GM19455 (cell line): ENCODE measurements around the gene STX11.
"Not testable (repeated sequence)": the region's sequence is repeated elsewhere in the genome, so short reads cannot be mapped to it uniquely, and the experiment has no call there.

Experiments used
- ATAC-seq: cut with Tn5 transposase; IDR thresholded peaks from one replicate; pipeline ENCODE4 v1.9.1; 2021; ENCODE audit not compliant: unreplicated experiment

STX11 gene

DNA sequence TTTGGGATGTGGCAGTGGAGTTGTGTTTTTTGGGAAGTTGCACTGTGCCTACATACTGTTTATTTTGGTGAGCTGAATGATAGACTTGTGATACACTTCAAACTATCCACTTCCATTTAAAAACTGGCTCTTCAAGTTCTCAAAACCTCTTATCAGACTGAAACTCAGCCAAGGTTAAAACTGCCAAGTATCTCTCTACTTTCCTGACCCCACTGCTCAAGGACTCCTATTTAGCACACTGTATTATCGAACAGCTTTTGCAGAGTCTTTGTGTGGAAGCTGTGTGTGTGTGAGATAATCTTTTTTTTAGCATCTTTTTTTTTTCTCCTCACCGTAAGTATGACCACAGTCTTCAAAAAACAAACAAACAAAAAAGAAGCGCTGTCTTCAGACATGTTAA lies 21.1 kb downstream of the STX11 start:
- ATAC-seq, result no peak

DNA sequence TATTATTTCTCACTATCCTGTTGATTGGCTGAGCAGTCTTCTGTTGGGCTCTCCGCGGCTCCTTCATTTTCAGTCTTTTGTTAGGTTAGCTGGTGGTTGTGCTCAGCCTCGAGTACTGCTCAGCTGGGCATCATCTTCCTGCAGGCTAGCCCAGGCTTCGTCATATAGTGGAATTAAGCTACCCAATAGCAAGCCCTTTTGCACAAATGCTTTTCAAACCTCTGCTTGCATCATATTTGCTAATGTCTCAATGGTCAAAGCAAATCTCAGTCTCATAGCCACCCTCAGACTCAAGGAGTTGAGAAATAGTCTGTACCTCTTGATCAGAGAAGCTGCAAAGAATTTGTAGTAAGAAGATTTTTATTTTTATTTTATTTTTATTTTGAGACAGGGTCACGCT lies 23.7 kb downstream of the STX11 start:
- no peak for ATAC-seq

DNA sequence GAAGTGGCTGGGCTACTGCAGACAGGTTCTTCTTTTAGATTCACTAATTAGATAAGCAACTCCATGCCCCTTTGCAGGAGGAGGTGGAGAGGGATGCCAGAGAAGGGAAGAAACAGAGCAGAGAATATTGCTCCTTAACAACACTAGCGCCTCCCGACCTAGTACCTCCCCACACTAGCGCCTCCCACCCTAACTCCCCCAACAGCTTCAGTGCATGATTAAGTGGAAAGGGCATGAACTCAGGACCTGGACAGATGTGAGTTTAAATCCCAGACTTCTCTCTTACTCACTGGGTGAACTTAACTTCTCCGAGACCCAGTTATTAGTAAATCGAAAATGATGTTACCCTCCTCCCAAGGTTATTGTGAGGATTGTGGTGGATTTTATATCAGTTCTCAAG lies 25.7 kb downstream of the STX11 start:
- ATAC-seq, result no peak

DNA sequence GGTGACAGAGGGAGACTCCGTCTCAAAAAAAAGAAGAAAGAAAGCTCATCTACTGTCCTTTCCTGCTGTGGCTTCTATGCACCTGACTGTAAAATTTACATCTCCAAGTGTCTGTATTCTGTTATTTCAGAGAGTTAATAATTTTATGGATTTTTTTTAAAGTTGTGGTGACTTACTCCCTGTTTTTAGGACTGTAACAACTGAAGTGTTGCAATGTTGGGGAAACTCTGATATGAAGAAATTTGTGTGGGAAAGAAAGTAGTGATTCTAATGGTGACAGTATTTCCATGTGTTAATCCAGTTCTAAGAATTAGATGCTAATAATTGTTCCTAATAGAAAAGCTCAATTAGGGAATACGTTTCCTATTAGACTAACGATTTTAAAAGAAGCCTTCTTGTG lies 27.4 kb downstream of the STX11 start:
- no peak for ATAC-seq

DNA sequence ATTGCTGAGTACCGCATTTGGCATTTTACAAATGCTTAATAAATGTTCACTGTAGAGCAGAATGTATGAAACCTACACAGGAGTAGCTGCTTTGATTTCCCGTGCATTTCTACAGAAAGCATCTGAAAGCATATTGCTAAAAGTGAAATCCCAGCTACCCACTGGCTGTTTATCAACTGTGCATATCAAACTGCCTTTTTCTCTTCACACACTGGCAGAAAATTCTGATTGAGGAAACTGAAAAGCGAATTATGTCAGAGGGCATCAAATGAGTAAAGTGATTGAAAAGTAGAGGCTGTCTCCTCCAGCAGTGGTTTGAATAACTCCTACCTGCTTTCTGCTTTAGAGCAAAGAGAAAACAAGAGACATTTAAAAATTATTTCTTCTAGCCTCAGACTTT lies 28.0 kb downstream of the STX11 start:
- ATAC-seq, result no peak

DNA sequence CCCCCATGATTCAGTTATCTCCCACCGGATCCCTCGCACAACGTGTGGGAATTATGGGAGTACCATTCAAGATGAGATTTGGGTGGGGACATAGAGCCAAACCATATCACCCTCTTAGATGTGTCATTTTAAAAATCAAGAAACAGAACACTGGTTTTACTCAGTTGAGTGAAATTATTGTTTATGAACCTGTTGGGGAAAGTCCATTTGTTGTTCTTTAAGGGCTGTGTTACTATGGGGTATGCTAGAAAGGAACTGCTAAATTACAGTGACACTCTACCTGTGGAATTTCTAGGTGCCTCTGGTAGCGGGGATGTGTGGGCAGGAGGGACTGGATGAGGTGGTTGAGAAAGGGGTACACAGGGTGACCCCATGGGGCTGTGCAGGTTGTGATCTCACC lies 28.9 kb downstream of the STX11 start:
- ATAC-seq, result no peak

DNA sequence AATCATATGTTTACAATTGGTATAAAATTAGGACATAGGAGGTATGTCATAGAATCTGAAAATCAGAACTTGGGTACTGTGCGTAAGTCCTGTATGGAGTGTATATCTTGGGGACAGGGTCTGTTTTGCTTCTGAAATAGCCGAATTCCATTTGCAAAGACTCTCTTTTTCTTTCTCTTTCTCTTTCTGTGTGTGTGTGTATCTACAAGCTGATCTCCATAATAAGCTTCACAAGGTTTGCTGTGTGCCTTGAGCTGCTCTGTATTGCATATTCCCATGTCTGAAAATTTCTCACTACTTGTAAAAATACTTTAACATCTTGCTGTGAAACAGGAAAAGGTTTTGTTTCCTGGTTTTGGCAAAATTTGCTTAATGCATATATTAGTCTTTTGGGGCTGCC lies 29.5 kb downstream of the STX11 start:
- ATAC-seq, result no peak

DNA sequence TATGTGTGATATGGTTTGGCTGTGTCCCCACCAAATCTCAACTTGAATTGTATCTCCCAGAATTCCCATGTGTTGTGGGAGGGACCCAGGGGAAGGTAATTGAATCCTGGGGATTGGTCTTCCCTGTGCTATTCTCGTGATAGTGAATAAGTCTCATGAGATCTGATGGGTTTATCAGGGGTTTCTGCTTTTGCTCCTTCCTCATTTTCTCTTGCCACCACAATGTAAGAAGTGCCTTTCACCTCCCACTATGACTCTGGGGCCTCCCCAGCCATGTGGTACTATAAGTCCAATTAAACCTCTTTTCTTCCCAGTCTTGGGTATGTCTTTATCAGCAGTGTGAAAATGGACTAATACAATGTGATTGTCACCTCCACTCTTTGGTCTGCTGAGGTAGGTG lies 30.0 kb downstream of the STX11 start:
- not testable (repeated sequence) for ATAC-seq

DNA sequence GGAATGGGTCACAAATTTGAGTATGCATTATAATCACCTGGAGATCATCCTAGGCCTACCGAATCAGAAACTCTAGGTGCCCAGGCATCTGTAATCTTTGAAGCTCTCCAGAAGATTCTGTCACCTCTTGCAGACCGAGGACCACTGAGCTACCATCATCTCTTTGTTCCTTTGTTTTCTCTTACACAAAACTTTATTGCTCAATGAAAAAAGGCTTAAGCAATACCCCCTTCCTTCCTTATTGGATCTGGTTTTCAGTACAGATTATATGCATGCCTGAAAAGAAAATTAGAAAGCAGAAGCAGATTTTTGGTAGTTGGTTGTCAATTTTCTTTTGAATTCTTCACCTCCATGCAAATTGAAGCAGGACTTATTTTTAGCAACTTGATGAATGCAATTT lies 31.3 kb downstream of the STX11 start:
- no peak for ATAC-seq

DNA sequence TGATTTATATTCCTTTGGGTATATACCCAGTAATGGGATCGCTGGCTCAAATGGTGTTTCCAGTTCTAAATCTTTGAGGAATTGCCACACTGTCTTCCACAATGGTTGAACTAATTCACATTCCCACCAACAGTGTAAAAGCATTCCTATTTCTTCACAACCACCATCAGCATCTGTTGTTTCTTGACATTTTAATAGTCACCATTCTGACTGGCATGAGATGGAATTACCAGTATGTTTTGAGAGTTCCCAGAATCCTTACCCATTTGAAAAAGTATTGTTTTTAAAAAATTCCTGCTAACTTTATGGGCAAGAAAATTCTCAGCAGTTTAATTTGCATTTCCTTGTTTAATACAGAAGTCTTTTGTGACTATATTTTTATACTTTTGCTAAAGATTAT lies 33.9 kb downstream of the STX11 start:
- ATAC-seq, result not testable (repeated sequence)

DNA sequence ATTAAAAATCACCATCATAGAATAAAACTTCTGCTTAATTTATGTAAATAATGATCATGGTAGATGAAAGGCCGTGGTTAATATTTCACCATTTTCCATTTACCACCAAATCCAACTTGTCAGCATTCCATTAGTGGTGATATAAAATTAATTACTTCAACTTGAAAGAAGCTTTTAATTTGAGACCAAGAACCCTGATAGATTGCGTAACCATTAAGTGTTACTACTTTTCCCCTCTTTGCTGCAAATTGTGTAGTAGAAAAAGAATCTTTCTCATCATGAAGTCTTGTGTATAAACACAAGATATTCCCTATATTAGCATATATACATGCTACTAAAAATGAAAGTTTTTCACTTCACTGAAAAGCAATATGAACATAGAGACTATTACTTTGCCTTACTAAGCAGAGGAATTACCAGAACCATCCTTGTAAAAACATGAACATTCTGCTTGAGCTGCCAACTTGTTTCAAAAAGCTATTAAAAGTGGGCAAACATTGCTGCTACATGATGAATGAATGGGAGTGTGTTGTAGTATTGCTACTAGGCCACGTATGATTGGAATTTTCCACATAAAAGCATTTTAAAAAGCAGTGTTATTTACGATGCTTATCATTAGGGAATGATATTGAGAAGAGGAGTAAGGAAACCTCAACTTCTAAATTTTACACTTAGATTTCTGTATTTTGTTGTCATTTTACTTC lies 35.0 kb downstream of the STX11 start:
- no peak for ATAC-seq

DNA sequence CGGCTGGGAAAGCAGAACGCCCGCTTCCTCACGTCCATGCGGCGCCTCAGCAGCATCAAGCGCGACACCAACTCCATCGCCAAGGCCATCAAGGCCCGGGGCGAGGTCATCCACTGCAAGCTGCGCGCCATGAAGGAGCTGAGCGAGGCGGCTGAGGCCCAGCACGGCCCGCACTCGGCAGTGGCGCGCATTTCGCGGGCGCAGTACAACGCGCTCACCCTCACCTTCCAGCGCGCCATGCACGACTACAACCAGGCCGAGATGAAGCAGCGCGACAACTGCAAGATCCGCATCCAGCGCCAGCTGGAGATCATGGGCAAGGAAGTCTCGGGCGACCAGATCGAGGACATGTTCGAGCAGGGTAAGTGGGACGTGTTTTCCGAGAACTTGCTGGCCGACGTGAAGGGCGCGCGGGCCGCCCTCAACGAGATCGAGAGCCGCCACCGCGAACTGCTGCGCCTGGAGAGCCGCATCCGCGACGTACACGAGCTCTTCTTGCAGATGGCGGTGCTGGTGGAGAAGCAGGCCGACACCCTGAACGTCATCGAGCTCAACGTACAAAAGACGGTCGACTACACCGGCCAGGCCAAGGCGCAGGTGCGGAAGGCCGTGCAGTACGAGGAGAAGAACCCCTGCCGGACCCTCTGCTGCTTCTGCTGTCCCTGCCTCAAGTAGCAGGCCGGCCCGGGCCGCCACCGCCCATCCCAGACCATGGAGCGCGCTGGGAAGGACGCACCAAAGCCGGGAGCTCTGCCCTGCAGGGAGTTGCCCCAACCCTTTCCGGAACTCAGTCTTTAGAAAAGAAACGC lies 36.7 kb downstream of the STX11 start:
- no peak for ATAC-seq

DNA sequence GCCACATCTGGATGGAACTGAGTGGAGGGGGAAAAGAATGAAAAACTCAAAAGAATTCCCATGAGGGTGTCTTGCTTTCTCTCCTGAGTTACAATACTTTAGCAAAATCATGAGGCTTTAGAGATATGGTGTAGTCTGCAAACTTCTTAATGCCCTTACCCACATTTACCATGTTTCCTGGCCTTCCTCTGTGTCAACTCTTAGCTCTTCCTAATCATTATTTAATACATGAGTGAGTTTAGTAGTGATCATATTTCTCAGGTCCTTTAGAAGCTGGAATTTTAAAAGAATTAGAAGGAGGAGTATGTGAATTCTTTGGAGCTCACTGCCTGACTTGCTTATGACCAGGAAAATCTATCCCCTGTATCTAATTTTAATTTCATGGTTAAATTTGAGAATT lies 39.0 kb downstream of the STX11 start:
- ATAC-seq, result no peak

DNA sequence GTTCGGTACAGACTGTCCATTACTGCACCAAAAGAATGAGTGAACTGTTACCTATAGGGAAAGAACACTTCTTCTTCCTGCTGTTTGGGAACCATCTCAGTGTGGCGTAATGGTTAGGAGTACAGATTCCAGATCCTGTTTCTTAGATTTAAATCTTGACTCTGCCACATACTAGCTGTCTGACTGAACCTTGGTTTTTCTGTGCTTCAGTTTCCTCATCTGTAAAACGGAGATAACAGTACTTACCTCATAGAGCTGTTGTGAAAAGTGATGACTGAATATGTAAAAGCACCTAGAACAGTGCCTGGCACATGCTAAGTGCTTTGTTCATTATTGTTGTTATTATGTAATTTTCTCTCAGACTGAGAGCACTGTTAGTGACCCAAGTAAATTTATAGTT lies 39.8 kb downstream of the STX11 start:
- ATAC-seq, result no peak

DNA sequence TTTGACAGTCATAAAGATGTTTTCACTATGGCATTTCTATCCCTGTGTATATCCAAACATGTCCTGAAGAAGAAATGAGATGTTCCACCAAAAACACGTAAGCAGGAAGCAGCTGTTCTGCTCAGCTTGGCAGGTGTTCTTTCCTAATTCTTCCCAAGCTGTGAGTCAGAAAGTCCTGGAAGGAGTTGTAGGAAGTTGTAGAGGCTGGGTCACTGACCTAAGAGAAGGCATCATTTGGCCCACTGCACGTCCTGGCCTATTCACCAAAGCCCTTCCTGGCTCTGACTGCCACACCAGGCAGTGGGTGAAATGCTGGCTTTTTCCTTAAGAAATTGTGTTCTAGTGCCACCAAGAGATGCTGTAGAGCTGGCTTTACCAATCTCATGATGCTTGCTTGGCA lies 40.3 kb downstream of the STX11 start:
- no peak for ATAC-seq

DNA sequence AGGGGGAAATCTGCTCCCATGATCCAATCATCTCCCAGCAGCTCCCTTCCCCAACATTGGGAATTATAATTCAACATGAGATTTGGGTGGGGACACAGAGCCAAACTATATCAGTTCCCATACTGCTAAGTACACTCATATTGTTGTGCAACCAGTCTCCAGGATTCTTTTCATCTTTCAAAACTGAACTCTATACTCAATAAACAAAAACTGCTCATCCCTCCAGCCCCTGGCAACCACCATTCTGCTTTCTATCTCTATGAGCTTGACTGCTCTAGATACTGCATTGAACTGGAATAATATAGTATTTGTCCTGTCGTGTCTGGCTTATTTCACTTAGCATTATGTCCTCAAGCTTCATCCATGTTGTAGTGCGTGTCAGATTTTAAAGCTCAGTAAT lies 42.9 kb downstream of the STX11 start:
- no peak for ATAC-seq

DNA sequence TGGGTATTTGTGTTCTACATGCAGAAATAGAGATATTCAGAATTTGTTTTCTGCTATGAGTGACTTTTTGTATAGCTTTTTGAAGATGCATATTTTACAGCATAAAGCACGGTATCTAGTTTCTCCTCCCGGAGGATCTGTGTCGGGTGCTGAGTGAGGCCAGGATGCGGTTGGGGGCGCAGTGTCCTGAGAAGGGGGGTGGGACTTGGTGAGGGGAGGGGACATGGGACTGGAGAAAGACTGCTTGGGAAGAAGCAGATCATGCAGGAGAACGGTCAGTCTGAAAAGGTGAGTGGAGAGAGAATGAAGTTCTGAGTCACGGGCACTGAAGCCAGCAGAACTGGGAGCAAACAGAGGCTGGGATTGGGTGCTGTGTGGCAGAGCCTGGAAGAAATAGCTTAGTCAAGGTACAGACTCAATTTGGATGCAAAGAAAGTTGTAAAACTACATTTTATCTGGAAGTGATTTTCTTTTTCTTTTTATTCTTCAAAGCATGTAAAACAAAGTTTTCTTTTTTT lies 44.0 kb downstream of the STX11 start:
- no peak for ATAC-seq

DNA sequence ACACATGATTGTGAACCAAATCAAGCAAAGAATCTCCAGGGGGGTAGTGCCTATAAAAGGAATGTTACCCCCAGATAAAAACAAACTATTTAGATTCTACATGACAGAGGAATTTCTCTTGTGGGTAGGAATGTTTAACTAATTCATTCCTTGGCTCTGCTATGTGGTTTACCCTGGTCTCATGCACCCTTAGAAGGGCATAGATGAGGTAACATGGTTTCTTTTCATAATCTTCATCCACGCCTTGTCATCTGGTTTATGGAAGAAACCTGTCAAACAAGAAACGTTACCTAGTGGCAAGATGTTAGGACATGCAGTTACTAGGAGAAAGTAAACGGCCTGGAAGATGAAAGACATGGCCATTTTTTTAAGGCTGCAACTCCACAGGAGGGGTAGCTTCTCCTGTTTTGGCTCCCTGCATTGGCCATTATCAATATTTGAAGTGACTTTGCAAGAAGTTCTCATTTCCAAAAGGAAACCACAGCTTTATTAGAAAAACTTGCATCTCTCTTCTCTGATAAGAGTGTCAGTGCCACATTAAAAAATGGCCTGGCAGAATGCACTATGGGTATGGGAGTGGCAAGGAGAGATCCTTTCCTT lies 45.5 kb downstream of the STX11 start:
- no peak for ATAC-seq

DNA sequence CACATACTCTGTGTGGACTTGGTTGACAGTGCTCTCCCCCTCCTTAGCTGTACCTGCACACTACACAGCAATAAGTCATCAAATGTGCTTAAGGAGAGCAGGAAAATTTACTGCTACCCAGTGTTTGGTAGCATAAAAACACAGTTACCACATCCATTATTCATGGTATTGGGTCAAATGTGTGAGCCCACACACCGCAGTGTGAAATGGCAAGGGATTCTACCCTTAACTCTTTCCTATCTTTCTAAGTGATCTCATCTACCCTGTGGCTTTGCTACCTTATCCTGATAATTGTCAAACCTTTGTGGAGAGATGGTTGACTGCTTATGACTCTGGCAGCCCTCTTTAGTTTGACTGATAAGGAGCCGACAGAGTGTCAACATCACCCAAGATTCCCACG lies 47.6 kb downstream of the STX11 start:
- ATAC-seq, result no peak

DNA sequence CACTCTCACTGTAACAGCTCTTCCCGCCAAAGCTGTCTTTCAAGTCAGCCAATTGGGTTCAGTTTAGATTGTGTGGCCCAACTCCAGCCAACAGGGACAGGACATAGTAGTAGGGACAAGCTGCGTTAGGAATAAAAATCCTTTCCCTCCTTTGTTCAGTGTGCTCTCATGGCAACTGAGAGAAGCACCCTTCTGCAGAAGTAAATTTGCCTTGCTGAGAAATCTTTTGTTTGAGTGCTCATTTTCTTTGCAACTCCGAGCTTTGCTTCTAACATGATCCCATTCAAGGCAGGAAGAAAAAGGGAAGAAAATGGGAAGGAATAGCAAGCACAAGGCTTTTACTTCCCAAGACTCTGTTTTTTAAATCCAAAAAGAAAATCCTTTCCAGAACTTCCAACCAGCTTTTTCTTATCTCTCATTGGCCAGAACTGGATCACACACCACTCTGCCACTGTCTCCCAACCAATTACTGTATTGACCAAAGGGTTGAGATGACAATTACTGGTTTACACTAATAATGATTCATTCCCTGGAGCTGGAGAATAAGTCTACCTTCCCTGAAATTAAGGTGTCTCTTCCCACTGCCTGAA lies 52.7 kb downstream of the STX11 start:
- ATAC-seq, result no peak

DNA sequence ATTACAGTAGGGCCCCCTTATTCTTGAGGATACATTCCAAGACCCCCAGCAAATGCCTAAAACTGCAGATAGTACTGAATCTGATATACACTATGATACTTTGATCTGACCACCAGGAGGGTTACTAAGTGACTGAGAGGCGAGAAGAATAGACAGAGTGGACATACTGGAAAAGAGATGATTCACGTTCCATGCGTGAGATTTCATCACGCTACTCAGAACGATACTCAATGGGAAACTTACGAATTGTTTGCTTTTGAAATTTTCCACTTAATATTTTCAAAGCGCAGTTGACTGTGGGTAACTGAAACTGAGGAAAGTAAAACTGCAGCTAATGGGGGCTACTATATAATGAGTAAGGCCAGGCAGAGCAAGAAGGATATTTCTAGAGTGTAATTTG lies 60.8 kb downstream of the STX11 start:
- ATAC-seq, result no peak

DNA sequence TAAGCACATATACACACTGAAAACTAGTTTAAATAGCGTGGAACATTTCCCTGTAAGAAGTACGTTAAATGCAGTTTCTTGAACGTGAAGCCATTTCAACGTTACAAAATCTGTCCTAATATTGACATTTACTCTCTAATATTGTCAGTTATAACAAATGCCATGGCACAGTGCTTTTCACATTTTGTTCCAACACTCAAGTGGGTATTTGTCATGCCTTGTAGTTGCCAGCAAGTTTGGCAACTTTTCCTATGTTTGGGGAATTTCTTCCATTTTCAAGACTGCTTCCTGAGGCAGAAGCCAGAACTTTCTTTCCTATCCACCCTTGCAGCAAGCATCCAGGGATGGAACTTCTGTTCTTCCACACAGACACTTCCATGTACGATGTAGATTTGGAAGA lies 63.0 kb downstream of the STX11 start:
- no peak for ATAC-seq
